ENCODE measurements around the gene CD38.

- TF ChIP-seq CTCF (IDR thresholded peaks at IDR 0.05) (no peak), EZH2phosphoT487 (IDR thresholded peaks at IDR 0.05) (no peak), EZH2 (IDR thresholded peaks at IDR 0.05) (no peak)
Measured at GRCh38 chr4:15878011-15878410, 99.9 kb downstream of the CD38 start.

Data from neural progenitor cell (in vitro differentiated cells).